Activated CD4-positive, alpha-beta memory T cell treated with anti-CD3 and anti-CD28 coated beads for 36 hours (primary cell): ENCODE data around the gene RNF167. TPM values are rescaled to one million over a fixed set of nuclear protein-coding genes. Genes with fewer than 3 reads are reported as not detected.
"Not testable (repeated sequence)": the region's sequence is repeated elsewhere in the genome, so short reads cannot be mapped to it uniquely, and the experiment has no call there.

Source experiments
- CTCF ChIA-PET: fragments of 350-600 bp; sonication (Branson Sonifier 250); formaldehyde crosslinking; loops from one replicate; lab custom pipeline; 2021; ENCODE audit warnings: antibody characterized with exemption, inconsistent platforms; lab: Charles Lee
- POLR2A ChIA-PET: fragments of 350-600 bp; sonication (Branson Sonifier 250); formaldehyde crosslinking; loops from one replicate; lab custom pipeline; 2021; ENCODE audit warnings: antibody characterized with exemption; lab: Charles Lee
- DNase-seq: peaks from one replicate; pipeline ENCODE4 v3.0.0-alpha.2; 2020
- H3K27ac Mint-ChIP-seq: one replicate; pipeline ENCODE4 v1.8.0; 2021; ENCODE audit warnings: mixed read lengths
- H3K27me3 Mint-ChIP-seq: one replicate; pipeline ENCODE4 v1.8.0; 2021; ENCODE audit warnings: mixed read lengths
- H3K36me3 Mint-ChIP-seq: one replicate; pipeline ENCODE4 v1.8.0; 2021; ENCODE audit warnings: mixed read lengths
- H3K4me1 Mint-ChIP-seq: one replicate; pipeline ENCODE4 v1.8.0; 2021; ENCODE audit warnings: low read depth, mixed read lengths
- H3K4me3 Mint-ChIP-seq: one replicate; pipeline ENCODE4 v1.8.0; 2021; ENCODE audit warnings: mild to moderate bottlenecking, mixed read lengths
- H3K9me3 Mint-ChIP-seq: one replicate; pipeline ENCODE4 v1.8.0; 2021; ENCODE audit warnings: mixed read lengths
- intact Hi-C: fragments of 100-400 bp; cut with micrococcal nuclease; formaldehyde crosslinking; loops from one replicate; pipeline ENCODE4 v1.15.1; 2023
- total RNA-seq, 2 experiments: library from RNA; stranded (reverse); gene quantifications; one replicate each; pipeline ENCODE4 v1.2.3, GENCODE V29; 2021

The RNF167 gene
- total RNA-seq, 2 experiments from 2014 or later: 130 to 157 TPM

- POLR2A ChIA-PET, CTCF ChIA-PET, H3K27me3 Mint-ChIP-seq, H3K4me3 Mint-ChIP-seq, H3K36me3 Mint-ChIP-seq, H3K9me3 Mint-ChIP-seq, H3K27ac Mint-ChIP-seq, DNase-seq: not testable (repeated sequence)
- peaks cover 17% of the 10 kb centered on the region for H3K4me1 Mint-ChIP-seq
- intact Hi-C loops: loop anchor here (5.0 kb wide), 1 partner anchor 81 kb away; the partner anchor contains the start of gene CAMTA2
Observed at GRCh38 chr17:4906642-4907041, 33.4 kb upstream of the RNF167 start.

DNA sequence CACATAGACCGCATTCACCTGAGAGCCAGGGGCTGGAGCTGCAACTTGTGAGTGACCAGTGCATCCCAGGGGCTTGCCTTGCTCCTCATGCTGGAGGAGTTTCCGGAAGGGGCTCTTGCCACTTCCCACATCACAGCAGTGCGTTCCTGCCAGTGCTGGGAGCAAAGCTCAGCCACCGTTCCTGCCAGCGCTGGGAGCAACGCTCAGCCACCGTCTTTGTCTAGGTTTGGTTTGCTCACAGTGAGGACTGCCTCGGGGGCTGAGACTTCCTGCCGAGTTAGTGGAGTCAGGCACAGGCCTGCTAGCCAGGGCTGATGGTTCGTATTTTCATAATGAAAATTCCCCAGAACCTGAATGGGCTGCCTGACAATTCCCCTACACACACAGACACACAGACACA lies 31.8 kb upstream of the RNF167 start:
- Mint-ChIP-seq H3K4me1 (peaks cover 4% of the 10 kb centered on the region), H3K9me3 (no peaks in the 10 kb centered on the region), H3K4me3 (no peak overlapping the region), H3K27me3 (no peaks in the 10 kb centered on the region), H3K36me3 (no peaks in the 10 kb centered on the region), H3K27ac (no peak overlapping the region)
- CTCF ChIA-PET: interaction anchor here (0.6 to 2.2 kb wide), 23 partner anchors 8 to 203 kb away, joined by 3 to 16 read pairs (median 4); partner anchors contain the start of genes C17orf107, INCA1, KIF1C and RNF167
- POLR2A ChIA-PET: interaction anchor here (0.5 to 0.8 kb wide), 2 partner anchors 37 to 199 kb away, joined by 3 read pairs; no protein-coding TSS in a partner anchor
- intact Hi-C loops: loop anchor here (5.0 kb wide), 1 partner anchor 79 kb away; the partner anchor contains the start of gene CAMTA2
- peak; percentile 34 for DNase-seq

DNA sequence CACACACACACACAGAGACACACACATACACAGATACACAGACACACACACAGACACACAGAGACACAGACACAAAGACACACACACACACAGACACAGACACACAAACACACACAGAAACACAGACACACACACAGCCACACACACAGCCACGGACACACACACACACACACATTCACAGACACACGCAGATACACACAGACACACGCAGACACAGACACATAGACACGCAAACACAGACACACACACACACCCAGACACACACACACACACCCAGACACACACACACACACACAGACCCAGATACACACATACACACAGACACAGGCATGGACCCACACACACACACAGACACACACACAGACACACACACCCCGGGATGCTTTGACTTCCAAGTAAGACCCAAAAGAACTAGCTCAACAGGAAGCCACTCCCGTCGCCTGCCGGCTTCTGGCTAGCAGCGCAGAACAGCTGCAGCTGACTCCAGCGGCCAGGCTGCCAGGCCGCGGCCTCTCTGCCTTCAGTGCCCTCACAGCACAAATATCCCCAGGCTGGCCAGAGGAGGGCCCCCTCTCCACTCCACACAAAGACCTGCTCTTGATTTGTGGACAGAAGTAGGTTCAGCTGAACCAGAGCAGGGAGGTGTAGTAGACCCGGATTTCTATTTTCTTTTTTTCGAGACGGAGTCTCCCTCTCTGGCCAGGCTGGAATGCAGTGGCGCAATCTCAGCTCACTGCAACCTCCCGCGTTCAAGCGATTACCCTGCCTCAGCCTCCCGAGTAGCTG lies 31.2 kb upstream of the RNF167 start:
- peak; percentile 89 for DNase-seq
- no peaks in the 10 kb centered on the region for H3K4me1 Mint-ChIP-seq
- CTCF ChIA-PET: interaction anchor here (0.6 to 2.2 kb wide), 30 partner anchors 9 to 202 kb away, joined by 3 to 16 read pairs (median 4); partner anchors contain the start of genes C17orf107, INCA1, KIF1C and RNF167

GRCh38 chr17:4913994-4914393 lies 26.1 kb upstream of the RNF167 start:
- no peak for DNase-seq
- intact Hi-C loops: no loop called here
- ChIA-PET CTCF (no interaction called here), POLR2A (interaction anchor here (1.0 kb wide), 1 partner anchor 10 kb away, joined by 3 read pairs; no protein-coding TSS in a partner anchor)
- Mint-ChIP-seq H3K4me1 (no peaks in the 10 kb centered on the region), H3K27ac (no peak overlapping the region), H3K27me3 (no peaks in the 10 kb centered on the region), H3K4me3 (no peak overlapping the region), H3K36me3 (no peaks in the 10 kb centered on the region), H3K9me3 (no peaks in the 10 kb centered on the region)

More for the DNA sequence above, 31.2 kb upstream of the RNF167 start:
- Mint-ChIP-seq H3K27ac (no peak overlapping the region), H3K36me3 (no peaks in the 10 kb centered on the region), H3K9me3 (no peaks in the 10 kb centered on the region), H3K4me3 (no peak overlapping the region), H3K27me3 (no peaks in the 10 kb centered on the region)
- intact Hi-C loops: loop anchor here (1.0 to 5.0 kb wide), 4 partner anchors 30 to 153 kb away; partner anchors contain the start of gene CAMTA2
- POLR2A ChIA-PET: interaction anchor here (0.5 to 1.0 kb wide), 5 partner anchors 31 to 548 kb away, joined by 3 read pairs; partner anchors contain the start of genes PFN1, RNF167 and SLC25A11

- intact Hi-C loops, H3K4me1 Mint-ChIP-seq, DNase-seq, H3K27me3 Mint-ChIP-seq, H3K36me3 Mint-ChIP-seq, H3K4me3 Mint-ChIP-seq, H3K27ac Mint-ChIP-seq, H3K9me3 Mint-ChIP-seq: not testable (repeated sequence)
- ChIA-PET CTCF (interaction anchor here (1.2 kb wide), 1 partner anchor 10 kb away, joined by 3 read pairs; no protein-coding TSS in a partner anchor), POLR2A (interaction anchor here (1.0 kb wide), 1 partner anchor 10 kb away, joined by 3 read pairs; no protein-coding TSS in a partner anchor)
Observed at GRCh38 chr17:4914551-4914950, 25.5 kb upstream of the RNF167 start.

- intact Hi-C loops: no loop called here
- no peaks in the 10 kb centered on the region for H3K4me1 Mint-ChIP-seq
- H3K4me3 Mint-ChIP-seq: no peak overlapping the region
- POLR2A ChIA-PET: no interaction called here
- H3K36me3 Mint-ChIP-seq: no peaks in the 10 kb centered on the region
- H3K27ac Mint-ChIP-seq: no peak overlapping the region
- H3K27me3 Mint-ChIP-seq: no peaks in the 10 kb centered on the region
- DNase-seq: no peak
- CTCF ChIA-PET: interaction anchor here (1.2 to 1.6 kb wide), 3 partner anchors 11 to 20 kb away, joined by 3 to 4 read pairs (median 3); partner anchors contain the start of genes CHRNE, RNF167 and SLC25A11
- H3K9me3 Mint-ChIP-seq: no peaks in the 10 kb centered on the region
Observed at GRCh38 chr17:4919511-4920047, 20.5 kb upstream of the RNF167 start.

GRCh38 chr17:4920351-4921048 lies 19.6 kb upstream of the RNF167 start:
- POLR2A ChIA-PET: interaction anchor here (0.9 kb wide), 1 partner anchor 12 kb away, joined by 5 read pairs; no protein-coding TSS in a partner anchor

DNA sequence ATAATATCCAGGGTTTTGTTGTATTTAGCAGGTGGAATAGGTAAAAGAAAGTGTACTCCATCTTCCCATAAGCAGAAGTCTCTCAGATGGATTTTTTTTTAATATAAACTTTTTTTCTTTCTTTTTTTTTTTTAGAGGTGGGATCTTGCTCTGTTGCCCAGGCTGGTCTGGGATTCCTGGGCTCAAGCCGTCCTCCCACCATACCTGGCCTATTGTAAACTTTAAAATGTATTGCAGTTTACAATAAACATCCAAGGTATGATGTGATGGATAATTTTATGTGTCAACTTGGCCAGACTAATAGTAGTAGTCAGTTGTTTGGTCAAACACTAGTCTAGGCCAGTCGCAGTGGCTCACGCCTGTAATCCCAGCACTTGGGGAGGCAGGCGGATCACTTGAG lies 18.7 kb upstream of the RNF167 start:
- Mint-ChIP-seq H3K36me3 (no peaks in the 10 kb centered on the region), H3K27me3 (no peaks in the 10 kb centered on the region), H3K4me3 (no peak overlapping the region), H3K4me1 (no peaks in the 10 kb centered on the region), H3K9me3 (no peaks in the 10 kb centered on the region), H3K27ac (no peak overlapping the region)
- intact Hi-C loops: no loop called here
- ChIA-PET CTCF (interaction anchor here (1.2 kb wide), 1 partner anchor 13 kb away, joined by 3 read pairs; no protein-coding TSS in a partner anchor), POLR2A (no interaction called here)
- DNase-seq: no peak

More at GRCh38 chr17:4920351-4921048, 19.6 kb upstream of the RNF167 start:
- Mint-ChIP-seq H3K27me3 (no peaks in the 10 kb centered on the region), H3K36me3 (no peaks in the 10 kb centered on the region), H3K27ac (no peak overlapping the region), H3K4me3 (no peak overlapping the region), H3K4me1 (no peaks in the 10 kb centered on the region), H3K9me3 (no peaks in the 10 kb centered on the region)
- no peak for DNase-seq
- intact Hi-C loops: no loop called here
- CTCF ChIA-PET: interaction anchor here (1.2 to 1.6 kb wide), 3 partner anchors 12 to 19 kb away, joined by 3 to 4 read pairs (median 3); partner anchors contain the start of genes RNF167 and SLC25A11

- H3K4me1 Mint-ChIP-seq, H3K9me3 Mint-ChIP-seq, H3K27me3 Mint-ChIP-seq, H3K36me3 Mint-ChIP-seq, intact Hi-C loops, CTCF ChIA-PET, H3K4me3 Mint-ChIP-seq, DNase-seq, H3K27ac Mint-ChIP-seq: not testable (repeated sequence)
- POLR2A ChIA-PET: interaction anchor here (1.8 kb wide), 1 partner anchor 13 kb away, joined by 5 read pairs; the partner anchor contains the start of genes RNF167 and SLC25A11
Observed at GRCh38 chr17:4926577-4927335, 13.3 kb upstream of the RNF167 start.

DNA sequence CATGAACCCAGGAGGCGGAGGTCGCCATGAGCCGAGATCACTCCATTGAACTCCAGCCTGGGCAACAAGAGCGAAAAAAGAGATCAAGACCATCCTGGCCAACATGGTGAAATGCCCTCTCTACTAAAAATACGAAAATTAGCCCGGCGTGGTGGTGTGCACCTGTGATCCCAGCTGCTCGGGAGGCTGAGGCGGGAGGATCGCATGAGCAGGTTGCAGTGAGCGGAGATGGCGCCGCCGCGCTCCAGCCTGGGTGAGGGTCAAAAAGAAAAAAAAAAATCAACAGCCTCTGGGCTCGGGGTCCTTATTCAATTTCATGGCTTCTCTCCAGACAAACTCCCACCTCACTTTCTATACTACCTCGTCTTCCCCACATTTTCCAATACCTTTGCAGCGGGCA lies 11.2 kb upstream of the RNF167 start:
- Mint-ChIP-seq H3K4me1 (peaks cover 4% of the 10 kb centered on the region), H3K27ac (no peak overlapping the region), H3K36me3 (no peaks in the 10 kb centered on the region), H3K4me3 (no peak overlapping the region), H3K27me3 (no peaks in the 10 kb centered on the region), H3K9me3 (no peaks in the 10 kb centered on the region)
- ChIA-PET CTCF (no interaction called here), POLR2A (no interaction called here)
- intact Hi-C loops: no loop called here
- DNase-seq: no peak

DNA sequence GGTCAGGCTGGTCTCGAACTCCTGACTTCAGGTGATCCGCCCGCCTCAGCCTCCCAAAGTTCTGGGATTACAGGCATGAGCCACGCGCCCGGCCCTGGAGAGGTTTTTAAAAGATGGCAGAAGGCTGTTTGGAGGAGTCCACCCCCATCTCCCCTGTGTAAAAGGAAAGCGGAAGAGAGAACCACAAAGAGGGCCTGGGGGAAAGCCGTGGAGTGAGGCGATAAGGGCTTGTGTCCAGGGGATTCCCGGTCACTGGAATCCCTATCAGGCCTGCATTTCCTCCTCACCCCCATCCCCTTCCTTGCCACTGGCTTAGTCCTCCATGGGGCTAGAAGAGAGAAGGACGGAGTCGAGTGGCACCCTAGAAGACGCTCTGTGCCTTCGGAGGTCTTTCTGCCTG lies 8.1 kb upstream of the RNF167 start, which contains the start of gene GP1BA:
TSS of gene GP1BA (plus strand) at position 315 of the 400 bp plus-strand sequence. CDS start 328 bp downstream, outside the sequence.
- H3K9me3 Mint-ChIP-seq: no peaks in the 10 kb centered on the region
- no peak within 1 kb of the TSS for H3K27ac Mint-ChIP-seq
- intact Hi-C loops: no loop called here
- no peaks in the 10 kb centered on the region for H3K27me3 Mint-ChIP-seq
- DNase-seq: no peak
- H3K36me3 Mint-ChIP-seq: peaks cover 7% of the 10 kb centered on the region
- no peak within 1 kb of the TSS for H3K4me3 Mint-ChIP-seq
- ChIA-PET POLR2A (no interaction called here), CTCF (interaction anchor here (0.7 to 1.0 kb wide), 2 partner anchors 15 to 29 kb away, joined by 3 read pairs; partner anchors contain the start of gene CHRNE)
- peaks cover 13% of the 10 kb centered on the region for H3K4me1 Mint-ChIP-seq
